SK-N-SH treated with all-trans-retinoic acid at 6 μM for 48 hours (cell line): Measurements from ENCODE around the gene RNPEP.

ENCODE experiments used
- ATAC-seq: fragments of 200-7000 bp; cut with Tn5 transposase; 3 replicates; pipeline ENCODE4 v1.9.1; 2020; ENCODE audit warnings: mild to moderate bottlenecking, moderate library complexity
- ARNTL ChIP-seq: fragments of 450-650 bp; formaldehyde crosslinking; IDR thresholded peaks from 2 replicates; pipeline ENCODE4 v1.5.0; 2020; ENCODE audit warnings: low read depth, mild to moderate bottlenecking, moderate library complexity, borderline replicate concordance
- ESRRG ChIP-seq: fragments of 250-450 bp; sonication (Bioruptor Pico); IDR thresholded peaks from 2 replicates; pipeline ENCODE4 v1.6.1; 2021; ENCODE audit warnings: mild to moderate bottlenecking
- GLIS3 ChIP-seq: fragments of 250-450 bp; sonication (Bioruptor Pico); IDR thresholded peaks from 2 replicates; pipeline ENCODE4 v1.5.0; 2020; ENCODE audit warnings: mild to moderate bottlenecking, moderate library complexity
- ISL1 ChIP-seq: fragments of 250-450 bp; sonication (Bioruptor Pico); IDR thresholded peaks from 2 replicates; pipeline ENCODE4 v2.1.2; 2022; ENCODE audit warnings: mild to moderate bottlenecking, moderate library complexity
- OSR1 ChIP-seq: fragments of 250-450 bp; sonication (Bioruptor Pico); IDR thresholded peaks from 2 replicates; pipeline ENCODE4 v1.8.0; 2022; ENCODE audit warnings: moderate library complexity, mild to moderate bottlenecking, inconsistent platforms
- PATZ1 ChIP-seq: fragments of 250-450 bp; sonication (Bioruptor Pico); IDR thresholded peaks from 2 replicates; pipeline ENCODE4 v1.8.0; 2020; ENCODE audit warnings: mild to moderate bottlenecking, moderate library complexity, borderline replicate concordance
- POU6F1 ChIP-seq: fragments of 250-450 bp; sonication (Bioruptor Pico); IDR thresholded peaks from 2 replicates; pipeline ENCODE4 v1.8.0; 2021; ENCODE audit warnings: low read depth, mild to moderate bottlenecking, moderate library complexity, borderline replicate concordance
- PPARA ChIP-seq: fragments of 250-450 bp; sonication (Bioruptor Pico); IDR thresholded peaks from 2 replicates; pipeline ENCODE4 v1.5.0; 2020; ENCODE audit warnings: mild to moderate bottlenecking, borderline replicate concordance
- RARB ChIP-seq: fragments of 250-450 bp; sonication (Bioruptor Pico); IDR thresholded peaks from 2 replicates; pipeline ENCODE4 v1.8.0; 2021; ENCODE audit warnings: mild to moderate bottlenecking, moderate library complexity
- TCF4 ChIP-seq: fragments of 250-450 bp; sonication (Bioruptor Pico); IDR thresholded peaks from 2 replicates; pipeline ENCODE4 v1.8.0; 2021; ENCODE audit warnings: mild to moderate bottlenecking, moderate library complexity, borderline replicate concordance
- TOX ChIP-seq: fragments of 250-450 bp; sonication (Bioruptor Pico); IDR thresholded peaks from 2 replicates; pipeline ENCODE4 v1.8.0; 2021; ENCODE audit warnings: mild to moderate bottlenecking, moderate library complexity, borderline replicate concordance
- ZC3H10 ChIP-seq: fragments of 250-450 bp; sonication (Bioruptor Pico); IDR thresholded peaks from 2 replicates; pipeline ENCODE4 v1.5.1; 2021; ENCODE audit warnings: mild to moderate bottlenecking, moderate library complexity
- ZFP3 ChIP-seq: fragments of 250-450 bp; sonication (Bioruptor Pico); IDR thresholded peaks from 2 replicates; pipeline ENCODE4 v1.5.0; 2020; ENCODE audit warnings: mild to moderate bottlenecking, moderate library complexity
- ZFP30 ChIP-seq: fragments of 450-650 bp; formaldehyde crosslinking; IDR thresholded peaks from 2 replicates; pipeline ENCODE4 v1.5.0; 2022; ENCODE audit warnings: mild to moderate bottlenecking, moderate library complexity
- ZNF565 ChIP-seq: fragments of 450-650 bp; formaldehyde crosslinking; conservative IDR thresholded peaks from 2 replicates; pipeline ENCODE4 v1.5.0; 2020; ENCODE audit warnings: low read depth, mild to moderate bottlenecking, moderate library complexity
- ZNF70 ChIP-seq: fragments of 450-650 bp; formaldehyde crosslinking; IDR thresholded peaks from 2 replicates; pipeline ENCODE4 v1.5.0; 2020; ENCODE audit warnings: mild to moderate bottlenecking, moderate library complexity
- ZNF8 ChIP-seq: fragments of 450-650 bp; formaldehyde crosslinking; IDR thresholded peaks from 2 replicates; pipeline ENCODE4 v1.5.0; 2020; ENCODE audit warnings: mild to moderate bottlenecking, moderate library complexity
- TF ChIP-seq, protein P1 (sequence below): fragments of 250-450 bp; sonication (Bioruptor Pico); IDR thresholded peaks from 2 replicates; pipeline ENCODE4 v1.5.1; 2021; ENCODE audit warnings: mild to moderate bottlenecking, moderate library complexity
- TF ChIP-seq, protein P2 (sequence below): fragments of 250-450 bp; sonication (Bioruptor Pico); IDR thresholded peaks from 2 replicates; pipeline ENCODE4 v1.5.1; 2020; ENCODE audit warnings: low read depth, mild to moderate bottlenecking, moderate library complexity
- TF ChIP-seq, protein P3 (sequence below): fragments of 250-450 bp; sonication (Bioruptor Pico); IDR thresholded peaks from 2 replicates; pipeline ENCODE4 v1.5.0; 2020; ENCODE audit warnings: mild to moderate bottlenecking, moderate library complexity

The RNPEP gene

GRCh38 chr1:201945863-201946223 lies 36.6 kb upstream of the RNPEP start (continued):
- TF ChIP-seq ZFP3 (CRISPR knock-in tag) (no peak), TCF4 (CRISPR knock-in tag) (no peak), ZNF70 (CRISPR knock-in tag) (no peak), PATZ1 (CRISPR knock-in tag) (no peak), ESRRG (CRISPR knock-in tag) (no peak), ZFP30 (CRISPR knock-in tag) (no peak)

GRCh38 chr1:201946224-201946908 lies 36.1 kb upstream of the RNPEP start, which contains the start of gene LMOD1:
Gene LMOD1, minus strand, starts transcription at chr1:201946548. Its CDS starts 208 bp downstream, at chr1:201946340.
- no peak for TF ChIP-seq ARNTL
- no peak for TF ChIP-seq TOX (CRISPR knock-in tag)
- TF ChIP-seq PPARA: no peak
- no peak for TF ChIP-seq ZNF8 (CRISPR knock-in tag)
- no peak for TF ChIP-seq OSR1
- TF ChIP-seq TCF4 (CRISPR knock-in tag): no peak
- no peak for TF ChIP-seq ZC3H10
- no peak for TF ChIP-seq GLIS3 (CRISPR knock-in tag)
- TF ChIP-seq ZFP3 (CRISPR knock-in tag): no peak
- TF ChIP-seq ZFP30 (CRISPR knock-in tag): no peak
- no peak for TF ChIP-seq ESRRG (CRISPR knock-in tag)
- TF ChIP-seq PATZ1 (CRISPR knock-in tag): no peak
- TF ChIP-seq POU6F1: no peak
- no peak for TF ChIP-seq ZNF565 (CRISPR knock-in tag)
- TF ChIP-seq, protein P1, sequence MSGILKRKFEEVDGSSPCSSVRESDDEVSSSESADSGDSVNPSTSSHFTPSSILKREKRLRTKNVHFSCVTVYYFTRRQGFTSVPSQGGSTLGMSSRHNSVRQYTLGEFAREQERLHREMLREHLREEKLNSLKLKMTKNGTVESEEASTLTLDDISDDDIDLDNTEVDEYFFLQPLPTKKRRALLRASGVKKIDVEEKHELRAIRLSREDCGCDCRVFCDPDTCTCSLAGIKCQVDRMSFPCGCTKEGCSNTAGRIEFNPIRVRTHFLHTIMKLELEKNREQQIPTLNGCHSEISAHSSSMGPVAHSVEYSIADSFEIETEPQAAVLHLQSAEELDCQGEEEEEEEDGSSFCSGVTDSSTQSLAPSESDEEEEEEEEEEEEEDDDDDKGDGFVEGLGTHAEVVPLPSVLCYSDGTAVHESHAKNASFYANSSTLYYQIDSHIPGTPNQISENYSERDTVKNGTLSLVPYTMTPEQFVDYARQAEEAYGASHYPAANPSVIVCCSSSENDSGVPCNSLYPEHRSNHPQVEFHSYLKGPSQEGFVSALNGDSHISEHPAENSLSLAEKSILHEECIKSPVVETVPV (CRISPR knock-in tag): no peak
- TF ChIP-seq, protein P2, sequence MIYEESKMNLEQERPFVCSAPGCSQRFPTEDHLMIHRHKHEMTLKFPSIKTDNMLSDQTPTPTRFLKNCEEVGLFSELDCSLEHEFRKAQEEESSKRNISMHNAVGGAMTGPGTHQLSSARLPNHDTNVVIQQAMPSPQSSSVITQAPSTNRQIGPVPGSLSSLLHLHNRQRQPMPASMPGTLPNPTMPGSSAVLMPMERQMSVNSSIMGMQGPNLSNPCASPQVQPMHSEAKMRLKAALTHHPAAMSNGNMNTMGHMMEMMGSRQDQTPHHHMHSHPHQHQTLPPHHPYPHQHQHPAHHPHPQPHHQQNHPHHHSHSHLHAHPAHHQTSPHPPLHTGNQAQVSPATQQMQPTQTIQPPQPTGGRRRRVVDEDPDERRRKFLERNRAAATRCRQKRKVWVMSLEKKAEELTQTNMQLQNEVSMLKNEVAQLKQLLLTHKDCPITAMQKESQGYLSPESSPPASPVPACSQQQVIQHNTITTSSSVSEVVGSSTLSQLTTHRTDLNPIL (CRISPR knock-in tag): no peak
- ATAC-seq: peak; percentile 99

DNA sequence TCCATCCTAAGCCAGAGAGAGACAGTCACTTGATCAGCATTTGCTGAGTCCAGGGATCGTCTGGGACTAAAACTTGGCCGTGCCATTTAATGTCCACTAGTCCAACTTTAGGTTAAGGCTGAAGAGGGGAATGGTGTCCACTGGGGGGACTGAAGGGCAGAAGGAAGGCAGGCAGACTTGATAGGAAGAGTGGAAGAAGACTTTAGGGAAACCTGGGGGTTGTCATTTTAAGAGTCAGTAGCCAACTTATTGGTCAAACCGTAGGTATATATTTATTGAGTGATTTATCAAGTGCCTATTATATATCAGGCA lies 34.8 kb upstream of the RNPEP start:
- ATAC-seq: peak; percentile 5; the same call in 2 of the 3 replicates
- no peak for TF ChIP-seq RARB (CRISPR knock-in tag)
- TF ChIP-seq ZNF70 (CRISPR knock-in tag): no peak
- TF ChIP-seq, protein P2 (CRISPR knock-in tag): no peak
- TF ChIP-seq GLIS3 (CRISPR knock-in tag): no peak
- TF ChIP-seq ZNF565 (CRISPR knock-in tag): no peak
- TF ChIP-seq, protein P1 (CRISPR knock-in tag): no peak
- no peak for TF ChIP-seq ZFP3 (CRISPR knock-in tag)
- TF ChIP-seq ISL1: no peak
- no peak for TF ChIP-seq POU6F1
- TF ChIP-seq ZC3H10: no peak
- TF ChIP-seq, protein P3, sequence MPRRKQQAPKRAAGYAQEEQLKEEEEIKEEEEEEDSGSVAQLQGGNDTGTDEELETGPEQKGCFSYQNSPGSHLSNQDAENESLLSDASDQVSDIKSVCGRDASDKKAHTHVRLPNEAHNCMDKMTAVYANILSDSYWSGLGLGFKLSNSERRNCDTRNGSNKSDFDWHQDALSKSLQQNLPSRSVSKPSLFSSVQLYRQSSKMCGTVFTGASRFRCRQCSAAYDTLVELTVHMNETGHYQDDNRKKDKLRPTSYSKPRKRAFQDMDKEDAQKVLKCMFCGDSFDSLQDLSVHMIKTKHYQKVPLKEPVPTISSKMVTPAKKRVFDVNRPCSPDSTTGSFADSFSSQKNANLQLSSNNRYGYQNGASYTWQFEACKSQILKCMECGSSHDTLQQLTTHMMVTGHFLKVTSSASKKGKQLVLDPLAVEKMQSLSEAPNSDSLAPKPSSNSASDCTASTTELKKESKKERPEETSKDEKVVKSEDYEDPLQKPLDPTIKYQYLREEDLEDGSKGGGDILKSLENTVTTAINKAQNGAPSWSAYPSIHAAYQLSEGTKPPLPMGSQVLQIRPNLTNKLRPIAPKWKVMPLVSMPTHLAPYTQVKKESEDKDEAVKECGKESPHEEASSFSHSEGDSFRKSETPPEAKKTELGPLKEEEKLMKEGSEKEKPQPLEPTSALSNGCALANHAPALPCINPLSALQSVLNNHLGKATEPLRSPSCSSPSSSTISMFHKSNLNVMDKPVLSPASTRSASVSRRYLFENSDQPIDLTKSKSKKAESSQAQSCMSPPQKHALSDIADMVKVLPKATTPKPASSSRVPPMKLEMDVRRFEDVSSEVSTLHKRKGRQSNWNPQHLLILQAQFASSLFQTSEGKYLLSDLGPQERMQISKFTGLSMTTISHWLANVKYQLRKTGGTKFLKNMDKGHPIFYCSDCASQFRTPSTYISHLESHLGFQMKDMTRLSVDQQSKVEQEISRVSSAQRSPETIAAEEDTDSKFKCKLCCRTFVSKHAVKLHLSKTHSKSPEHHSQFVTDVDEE (CRISPR knock-in tag): no peak
- TF ChIP-seq PPARA: no peak
- TF ChIP-seq ZFP30 (CRISPR knock-in tag): no peak
